Caco-2 (cell line): ENCODE results near the gene MMAA. TPM values are rescaled to one million over a fixed set of nuclear protein-coding genes. Genes with fewer than 3 reads are reported as not detected.

Experiments used
- BruUV-seq: library from RNA; stranded (reverse); fragments of 400-500 nt; replicated peaks from 2 replicates; lab custom pipeline; 2021; lab: Mats Ljungman, UMichigan
- CTCF ChIA-PET: fragments of 300-600 bp; sonication (Branson Sonifier 250); formaldehyde crosslinking; loops from one replicate; lab custom pipeline; 2022; ENCODE audit warnings: antibody characterized with exemption; lab: Charles Lee
- POLR2A ChIA-PET: fragments of 300-600 bp; sonication (Branson Sonifier 250); formaldehyde crosslinking; loops from one replicate; lab custom pipeline; 2022; ENCODE audit warnings: antibody characterized with exemption; lab: Charles Lee
- DNase-seq, 2 experiments: peaks; one replicate each; pipeline versions ENCODE4 v3.0.0 to v3.0.0-alpha.2; 2020 to 2022
- H3K27me3 ChIP-seq: replicated peaks from 2 replicates; pipeline ENCODE4 v1.6.0; 2011; ENCODE audit warnings: low read length; ENCODE audit not compliant: control insufficient read depth, insufficient read depth
- H3K36me3 ChIP-seq: 2 replicates; pipeline ENCODE4 v1.5.1; 2011; ENCODE audit warnings: low read length; ENCODE audit not compliant: control insufficient read depth, insufficient read depth
- H3K4me1 ChIP-seq: fragments of 250-450 bp; sonication (Bioruptor Pico); 2 replicates; pipeline ENCODE4 v1.5.1; 2020; ENCODE audit warnings: mild to moderate bottlenecking
- H3K4me3 ChIP-seq: 2 replicates; pipeline ENCODE4 v1.5.1; 2011; ENCODE audit warnings: low read depth, mild to moderate bottlenecking, control low read depth, low read length
- H3K9me3 ChIP-seq: fragments of 250-450 bp; sonication (Bioruptor Pico); 2 replicates; pipeline ENCODE4 v1.5.1; 2020; ENCODE audit warnings: mild to moderate bottlenecking, moderate library complexity
- H3K27ac Mint-ChIP-seq: one replicate; pipeline ENCODE4 v1.8.0; 2022; ENCODE audit warnings: mixed read lengths; ENCODE audit not compliant: unreplicated experiment
- H3K27me3 Mint-ChIP-seq: one replicate; pipeline ENCODE4 v1.8.0; 2022; ENCODE audit warnings: mixed read lengths; ENCODE audit not compliant: insufficient read depth, unreplicated experiment
- H3K36me3 Mint-ChIP-seq: one replicate; pipeline ENCODE4 v1.8.0; 2022; ENCODE audit warnings: mild to moderate bottlenecking, mixed read lengths; ENCODE audit not compliant: insufficient read depth, unreplicated experiment
- H3K4me1 Mint-ChIP-seq: one replicate; pipeline ENCODE4 v1.8.0; 2022; ENCODE audit warnings: low read depth, mixed read lengths; ENCODE audit not compliant: unreplicated experiment
- H3K4me3 Mint-ChIP-seq: one replicate; pipeline ENCODE4 v1.8.0; 2022; ENCODE audit warnings: mild to moderate bottlenecking, moderate library complexity, mixed read lengths; ENCODE audit not compliant: unreplicated experiment
- H3K9me3 Mint-ChIP-seq: one replicate; pipeline ENCODE4 v1.8.0; 2022; ENCODE audit warnings: mixed read lengths; ENCODE audit not compliant: unreplicated experiment
- CTCF ChIP-seq, 2 experiments: fragments of 200-600 bp in 1 of 2; IDR thresholded peaks; 1 replicate in 1 of 2; 2 replicates in 1 of 2; pipeline versions ENCODE4 v1.5.1 to v1.8.0; 2011 to 2022; ENCODE audit warnings: antibody characterized with exemption in 1 of 2, control low read depth in 1 of 2, inconsistent platforms in 1 of 2, low read depth in 1 of 2, low read length in 1 of 2, mild to moderate bottlenecking in 1 of 2, moderate library complexity in 1 of 2; ENCODE audit not compliant: insufficient read depth in 1 of 2, severe bottlenecking in 1 of 2, unreplicated experiment in 1 of 2
- intact Hi-C: fragments of 100-400 bp; cut with micrococcal nuclease; formaldehyde crosslinking; loops from one replicate; pipeline ENCODE4 v1.10.0; 2022; ENCODE audit not compliant: unreplicated experiment
- total RNA-seq: library from RNA; stranded (reverse); gene quantifications from 2 replicates; pipeline ENCODE4 v1.2.3, GENCODE V29; 2022

Gene MMAA
- total RNA-seq, 1 experiment from 2014 or later, result 1.7 TPM

GRCh38 chr4:145623831-145624230 lies 4.6 kb downstream of the MMAA start:
- TF ChIP-seq CTCF (IDR thresholded peaks at IDR 0.05; ENCODE audit: insufficient read depth in 1 of 2, low read depth in 1 of 2, low read length in 1 of 2, severe bottlenecking in 1 of 2, unreplicated experiment in 1 of 2), result no peak
- no peaks in the 10 kb centered on the region for H3K4me1 Mint-ChIP-seq
- H3K4me3 Mint-ChIP-seq, result no peak overlapping the region
- ChIA-PET POLR2A (no interaction called here), CTCF (no interaction called here)
- H3K27me3 Mint-ChIP-seq, result no peaks in the 10 kb centered on the region
- H3K36me3 ChIP-seq, result no peaks in the 10 kb centered on the region
- no peaks in the 10 kb centered on the region for H3K9me3 Mint-ChIP-seq
- no peak overlapping the region for H3K27ac Mint-ChIP-seq
- no peaks in the 10 kb centered on the region for H3K27me3 ChIP-seq
- no TSS peak for BruUV-seq
- intact Hi-C loops, result no loop called here
- peaks cover 10% of the 10 kb centered on the region for H3K36me3 Mint-ChIP-seq
- H3K4me3 ChIP-seq, result no peak overlapping the region
- H3K9me3 ChIP-seq, result peaks cover 7% of the 10 kb centered on the region; the same call in 1 of the 2 replicates
- peaks cover 9% of the 10 kb centered on the region; the same call in 1 of the 2 replicates for H3K4me1 ChIP-seq
- DNase-seq, result no peak

GRCh38 chr4:145625677-145626622 lies 6.8 kb downstream of the MMAA start:
- ChIA-PET CTCF (no interaction called here), POLR2A (no interaction called here)
- no peaks in the 10 kb centered on the region for H3K9me3 Mint-ChIP-seq
- Histone ChIP-seq H3K36me3 (no peaks in the 10 kb centered on the region), H3K4me3 (no peak overlapping the region), H3K9me3 (peaks cover 7% of the 10 kb centered on the region; the same call in 1 of the 2 replicates), H3K4me1 (no peaks in the 10 kb centered on the region), H3K27me3 (no peaks in the 10 kb centered on the region)
- no peak for DNase-seq
- no TSS peak for BruUV-seq
- no peak overlapping the region for H3K27ac Mint-ChIP-seq
- H3K4me3 Mint-ChIP-seq, result no peak overlapping the region
- no peak for TF ChIP-seq CTCF (IDR thresholded peaks at IDR 0.05; ENCODE audit: insufficient read depth in 1 of 2, low read depth in 1 of 2, low read length in 1 of 2, severe bottlenecking in 1 of 2, unreplicated experiment in 1 of 2)
- no peaks in the 10 kb centered on the region for H3K36me3 Mint-ChIP-seq
- H3K4me1 Mint-ChIP-seq, result no peaks in the 10 kb centered on the region
- H3K27me3 Mint-ChIP-seq, result no peaks in the 10 kb centered on the region
- intact Hi-C loops, result no loop called here

GRCh38 chr4:145626623-145626982 lies 7.4 kb downstream of the MMAA start:
- Histone ChIP-seq H3K4me1 (no peaks in the 10 kb centered on the region), H3K36me3 (no peaks in the 10 kb centered on the region), H3K27me3 (no peaks in the 10 kb centered on the region), H3K4me3 (no peak overlapping the region), H3K9me3 (peaks cover 7% of the 10 kb centered on the region; the same call in 1 of the 2 replicates)
- Mint-ChIP-seq H3K36me3 (no peaks in the 10 kb centered on the region), H3K27ac (no peak overlapping the region), H3K27me3 (no peaks in the 10 kb centered on the region), H3K4me1 (no peaks in the 10 kb centered on the region), H3K9me3 (no peaks in the 10 kb centered on the region), H3K4me3 (no peak overlapping the region)
- DNase-seq, result no peak
- POLR2A ChIA-PET, result no interaction called here
- intact Hi-C loops, result no loop called here
- BruUV-seq, result no TSS peak
- CTCF ChIA-PET, result no interaction called here
- no peak for TF ChIP-seq CTCF (IDR thresholded peaks at IDR 0.05; ENCODE audit: insufficient read depth in 1 of 2, low read depth in 1 of 2, low read length in 1 of 2, severe bottlenecking in 1 of 2, unreplicated experiment in 1 of 2)
